Caco-2 (cell line): Measurements from ENCODE around the gene RACK1. TPM values are rescaled to one million over a fixed set of nuclear protein-coding genes. Genes with fewer than 3 reads are reported as not detected.
A peak's percentile ranks its signal among the peaks of the same experiment; 100 is the strongest.

ENCODE experiments used
- BruUV-seq: library from RNA; stranded (reverse); fragments of 400-500 nt; replicated peaks from 2 replicates; lab custom pipeline; 2021; lab: Mats Ljungman, UMichigan
- CTCF ChIA-PET: fragments of 300-600 bp; sonication (Branson Sonifier 250); formaldehyde crosslinking; loops from one replicate; lab custom pipeline; 2022; ENCODE audit warnings: antibody characterized with exemption; lab: Charles Lee
- POLR2A ChIA-PET: fragments of 300-600 bp; sonication (Branson Sonifier 250); formaldehyde crosslinking; loops from one replicate; lab custom pipeline; 2022; ENCODE audit warnings: antibody characterized with exemption; lab: Charles Lee
- DNase-seq, 2 experiments: peaks; one replicate each; pipeline versions ENCODE4 v3.0.0 to v3.0.0-alpha.2; 2020 to 2022
- H3K27me3 ChIP-seq: replicated peaks from 2 replicates; pipeline ENCODE4 v1.6.0; 2011; ENCODE audit warnings: low read length; ENCODE audit not compliant: control insufficient read depth, insufficient read depth
- H3K36me3 ChIP-seq: 2 replicates; pipeline ENCODE4 v1.5.1; 2011; ENCODE audit warnings: low read length; ENCODE audit not compliant: control insufficient read depth, insufficient read depth
- H3K4me1 ChIP-seq: fragments of 250-450 bp; sonication (Bioruptor Pico); 2 replicates; pipeline ENCODE4 v1.5.1; 2020; ENCODE audit warnings: mild to moderate bottlenecking
- H3K4me3 ChIP-seq: 2 replicates; pipeline ENCODE4 v1.5.1; 2011; ENCODE audit warnings: low read depth, mild to moderate bottlenecking, control low read depth, low read length
- H3K9me3 ChIP-seq: fragments of 250-450 bp; sonication (Bioruptor Pico); 2 replicates; pipeline ENCODE4 v1.5.1; 2020; ENCODE audit warnings: mild to moderate bottlenecking, moderate library complexity
- H3K27ac Mint-ChIP-seq: one replicate; pipeline ENCODE4 v1.8.0; 2022; ENCODE audit warnings: mixed read lengths; ENCODE audit not compliant: unreplicated experiment
- H3K27me3 Mint-ChIP-seq: one replicate; pipeline ENCODE4 v1.8.0; 2022; ENCODE audit warnings: mixed read lengths; ENCODE audit not compliant: insufficient read depth, unreplicated experiment
- H3K36me3 Mint-ChIP-seq: one replicate; pipeline ENCODE4 v1.8.0; 2022; ENCODE audit warnings: mild to moderate bottlenecking, mixed read lengths; ENCODE audit not compliant: insufficient read depth, unreplicated experiment
- H3K4me1 Mint-ChIP-seq: one replicate; pipeline ENCODE4 v1.8.0; 2022; ENCODE audit warnings: low read depth, mixed read lengths; ENCODE audit not compliant: unreplicated experiment
- H3K4me3 Mint-ChIP-seq: one replicate; pipeline ENCODE4 v1.8.0; 2022; ENCODE audit warnings: mild to moderate bottlenecking, moderate library complexity, mixed read lengths; ENCODE audit not compliant: unreplicated experiment
- H3K9me3 Mint-ChIP-seq: one replicate; pipeline ENCODE4 v1.8.0; 2022; ENCODE audit warnings: mixed read lengths; ENCODE audit not compliant: unreplicated experiment
- CTCF ChIP-seq, 2 experiments: fragments of 200-600 bp in 1 of 2; IDR thresholded peaks; 1 replicate in 1 of 2; 2 replicates in 1 of 2; pipeline versions ENCODE4 v1.5.1 to v1.8.0; 2011 to 2022; ENCODE audit warnings: antibody characterized with exemption in 1 of 2, control low read depth in 1 of 2, inconsistent platforms in 1 of 2, low read depth in 1 of 2, low read length in 1 of 2, mild to moderate bottlenecking in 1 of 2, moderate library complexity in 1 of 2; ENCODE audit not compliant: insufficient read depth in 1 of 2, severe bottlenecking in 1 of 2, unreplicated experiment in 1 of 2
- intact Hi-C: fragments of 100-400 bp; cut with micrococcal nuclease; formaldehyde crosslinking; loops from one replicate; pipeline ENCODE4 v1.10.0; 2022; ENCODE audit not compliant: unreplicated experiment
- total RNA-seq: library from RNA; stranded (reverse); gene quantifications from 2 replicates; pipeline ENCODE4 v1.2.3, GENCODE V29; 2022

Gene RACK1
- total RNA-seq, 1 experiment from 2014 or later, result 2,098 TPM

GRCh38 chr5:181232593-181232992 lies 11.1 kb downstream of the RACK1 start:
- CTCF ChIA-PET, result no interaction called here
- H3K36me3 ChIP-seq, result peaks cover 7% of the 10 kb centered on the region
- no TSS peak for BruUV-seq

GRCh38 chr5:181231432-181231831 lies 12.3 kb downstream of the RACK1 start:
- Mint-ChIP-seq H3K27ac (no peak overlapping the region), H3K4me3 (no peak overlapping the region), H3K27me3 (no peaks in the 10 kb centered on the region), H3K9me3 (no peaks in the 10 kb centered on the region), H3K36me3 (peaks cover 57% of the 10 kb centered on the region), H3K4me1 (no peaks in the 10 kb centered on the region)
- Histone ChIP-seq H3K9me3 (no peaks in the 10 kb centered on the region), H3K4me1 (no peaks in the 10 kb centered on the region), H3K27me3 (no peaks in the 10 kb centered on the region), H3K4me3 (no peak overlapping the region), H3K36me3 (no peaks in the 10 kb centered on the region)
- ChIA-PET CTCF (no interaction called here), POLR2A (no interaction called here)
- BruUV-seq, result no TSS peak
- DNase-seq, result no peak
- no peak for TF ChIP-seq CTCF (IDR thresholded peaks at IDR 0.05; ENCODE audit: insufficient read depth in 1 of 2, low read depth in 1 of 2, low read length in 1 of 2, severe bottlenecking in 1 of 2, unreplicated experiment in 1 of 2)
- intact Hi-C loops, result no loop called here

More at GRCh38 chr5:181232593-181232992, 11.1 kb downstream of the RACK1 start:
- Mint-ChIP-seq H3K27ac (peak overlapping the region; percentile 82), H3K9me3 (no peaks in the 10 kb centered on the region), H3K27me3 (no peaks in the 10 kb centered on the region), H3K36me3 (peaks cover 69% of the 10 kb centered on the region), H3K4me3 (peak overlapping the region; percentile 10), H3K4me1 (no peaks in the 10 kb centered on the region)
- POLR2A ChIA-PET, result no interaction called here
- no peak overlapping the region for H3K4me3 ChIP-seq
- DNase-seq, result no peak
- no peaks in the 10 kb centered on the region for H3K9me3 ChIP-seq
- no peaks in the 10 kb centered on the region for H3K4me1 ChIP-seq
- intact Hi-C loops, result no loop called here
- no peak for TF ChIP-seq CTCF (IDR thresholded peaks at IDR 0.05; ENCODE audit: insufficient read depth in 1 of 2, low read depth in 1 of 2, low read length in 1 of 2, severe bottlenecking in 1 of 2, unreplicated experiment in 1 of 2)
- H3K27me3 ChIP-seq, result no peaks in the 10 kb centered on the region

GRCh38 chr5:181230551-181230950 lies 13.2 kb downstream of the RACK1 start:
- POLR2A ChIA-PET, result no interaction called here
- H3K9me3 Mint-ChIP-seq, result no peaks in the 10 kb centered on the region
- H3K27me3 Mint-ChIP-seq, result no peaks in the 10 kb centered on the region
- no peak overlapping the region for H3K27ac Mint-ChIP-seq
- H3K9me3 ChIP-seq, result no peaks in the 10 kb centered on the region
- H3K4me1 ChIP-seq, result no peaks in the 10 kb centered on the region
- no peaks in the 10 kb centered on the region for H3K36me3 ChIP-seq
- no peaks in the 10 kb centered on the region for H3K27me3 ChIP-seq
- DNase-seq, result no peak
- no peak overlapping the region for H3K4me3 ChIP-seq
- no peak for TF ChIP-seq CTCF (IDR thresholded peaks at IDR 0.05; ENCODE audit: insufficient read depth in 1 of 2, low read depth in 1 of 2, low read length in 1 of 2, severe bottlenecking in 1 of 2, unreplicated experiment in 1 of 2)
- intact Hi-C loops, result no loop called here
- CTCF ChIA-PET, result interaction anchor here (0.7 kb wide), 1 partner anchor 446 kb away, joined by 5 read pairs; no protein-coding TSS in a partner anchor
- no peaks in the 10 kb centered on the region for H3K4me1 Mint-ChIP-seq
- no TSS peak for BruUV-seq
- peaks cover 48% of the 10 kb centered on the region for H3K36me3 Mint-ChIP-seq
- no peak overlapping the region for H3K4me3 Mint-ChIP-seq
